Neutrophil (primary cell): ENCODE data around the gene SV2C.

Experiments used
- H3K27ac ChIP-seq: fragments of 200-600 bp; sonication (generic); 2 replicates; pipeline ENCODE4 v1.5.1; 2016; ENCODE audit warnings: mild to moderate bottlenecking, moderate library complexity
- H3K27me3 ChIP-seq: fragments of 200-600 bp; sonication (generic); 2 replicates; pipeline ENCODE4 v1.6.0; 2016; ENCODE audit warnings: mild to moderate bottlenecking
- H3K36me3 ChIP-seq: fragments of 200-600 bp; sonication (generic); 2 replicates; pipeline ENCODE4 v1.5.1; 2017
- H3K4me1 ChIP-seq, 2 experiments: fragments of 200-600 bp in 1 of 2; sonication (generic) in 1 of 2; 1 replicate in 1 of 2; 2 replicates in 1 of 2; pipeline versions ENCODE4 v1.5.1 to v1.6.1; 2013 to 2016; ENCODE audit warnings: low read depth in 1 of 2, low read length in 1 of 2, mild to moderate bottlenecking in 1 of 2, moderate library complexity in 1 of 2; ENCODE audit not compliant: control insufficient read depth in 1 of 2, insufficient read depth in 1 of 2
- H3K4me3 ChIP-seq, 2 experiments: fragments of 200-600 bp in 1 of 2; sonication (generic) in 1 of 2; 1 replicate in 1 of 2; 2 replicates in 1 of 2; pipeline ENCODE4 v1.5.1; 2013 to 2016; ENCODE audit warnings: low read depth in 1 of 2, low read length in 1 of 2, mild to moderate bottlenecking in 1 of 2, moderate library complexity in 1 of 2
- H3K9me3 ChIP-seq: fragments of 200-600 bp; sonication (generic); 2 replicates; pipeline ENCODE4 v1.5.1; 2016
- TF ChIP-seq, protein P1 (sequence below): fragments of 200-600 bp; sonication (generic); IDR thresholded peaks from 2 replicates; pipeline ENCODE4 v1.5.1; 2016; ENCODE audit warnings: antibody characterized with exemption

SV2C gene

DNA sequence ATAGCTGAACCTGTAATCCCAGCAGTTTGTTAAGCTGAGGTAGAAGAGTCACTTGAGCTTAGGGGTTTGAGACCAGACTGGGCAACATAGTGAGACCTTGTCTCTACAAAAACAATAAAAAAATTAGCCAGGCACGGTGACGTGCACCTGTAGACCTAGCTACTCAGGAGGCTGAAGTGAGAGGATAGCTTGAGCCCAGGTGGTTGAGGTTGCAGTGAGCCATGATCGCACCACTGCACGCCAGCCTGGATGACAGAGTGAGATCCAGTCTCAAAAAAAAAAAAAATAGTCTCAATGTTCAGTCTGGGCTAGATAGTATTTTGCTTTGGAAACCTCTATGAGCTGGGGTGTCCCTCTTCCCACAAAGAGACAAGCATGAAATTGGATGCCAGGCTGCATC lies 268.0 kb downstream of the SV2C start:
- Histone ChIP-seq H3K4me3 (no peak overlapping the region), H3K27ac (no peak overlapping the region), H3K36me3 (no peaks in the 10 kb centered on the region), H3K27me3 (no peaks in the 10 kb centered on the region), H3K4me1 (no peaks in the 10 kb centered on the region), H3K9me3 (no peaks in the 10 kb centered on the region)
- TF ChIP-seq, protein P1, sequence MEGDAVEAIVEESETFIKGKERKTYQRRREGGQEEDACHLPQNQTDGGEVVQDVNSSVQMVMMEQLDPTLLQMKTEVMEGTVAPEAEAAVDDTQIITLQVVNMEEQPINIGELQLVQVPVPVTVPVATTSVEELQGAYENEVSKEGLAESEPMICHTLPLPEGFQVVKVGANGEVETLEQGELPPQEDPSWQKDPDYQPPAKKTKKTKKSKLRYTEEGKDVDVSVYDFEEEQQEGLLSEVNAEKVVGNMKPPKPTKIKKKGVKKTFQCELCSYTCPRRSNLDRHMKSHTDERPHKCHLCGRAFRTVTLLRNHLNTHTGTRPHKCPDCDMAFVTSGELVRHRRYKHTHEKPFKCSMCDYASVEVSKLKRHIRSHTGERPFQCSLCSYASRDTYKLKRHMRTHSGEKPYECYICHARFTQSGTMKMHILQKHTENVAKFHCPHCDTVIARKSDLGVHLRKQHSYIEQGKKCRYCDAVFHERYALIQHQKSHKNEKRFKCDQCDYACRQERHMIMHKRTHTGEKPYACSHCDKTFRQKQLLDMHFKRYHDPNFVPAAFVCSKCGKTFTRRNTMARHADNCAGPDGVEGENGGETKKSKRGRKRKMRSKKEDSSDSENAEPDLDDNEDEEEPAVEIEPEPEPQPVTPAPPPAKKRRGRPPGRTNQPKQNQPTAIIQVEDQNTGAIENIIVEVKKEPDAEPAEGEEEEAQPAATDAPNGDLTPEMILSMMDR: no peak

DNA sequence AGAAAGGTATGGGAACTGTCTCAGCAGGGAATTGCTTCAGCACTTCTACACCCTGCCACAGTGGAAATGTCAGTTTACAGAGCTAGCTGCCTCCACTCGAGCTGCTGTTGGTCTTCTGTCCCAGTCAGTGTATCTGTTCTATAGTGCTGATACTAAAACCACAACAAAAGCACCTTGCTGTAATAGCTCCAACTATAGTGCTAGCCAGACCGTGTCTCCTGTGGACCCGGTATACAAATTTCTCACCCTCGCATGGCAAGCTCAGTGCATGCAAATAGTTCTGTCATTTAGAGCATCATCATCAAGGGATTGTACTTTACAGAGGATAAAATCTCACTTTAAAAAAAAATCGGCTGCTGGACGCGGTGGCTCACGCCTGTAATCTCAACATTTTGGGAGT lies 268.4 kb downstream of the SV2C start:
- Histone ChIP-seq H3K4me3 (no peak overlapping the region), H3K4me1 (no peaks in the 10 kb centered on the region), H3K27ac (no peak overlapping the region), H3K27me3 (no peaks in the 10 kb centered on the region), H3K36me3 (no peaks in the 10 kb centered on the region), H3K9me3 (no peaks in the 10 kb centered on the region)
- TF ChIP-seq, protein P1: no peak

DNA sequence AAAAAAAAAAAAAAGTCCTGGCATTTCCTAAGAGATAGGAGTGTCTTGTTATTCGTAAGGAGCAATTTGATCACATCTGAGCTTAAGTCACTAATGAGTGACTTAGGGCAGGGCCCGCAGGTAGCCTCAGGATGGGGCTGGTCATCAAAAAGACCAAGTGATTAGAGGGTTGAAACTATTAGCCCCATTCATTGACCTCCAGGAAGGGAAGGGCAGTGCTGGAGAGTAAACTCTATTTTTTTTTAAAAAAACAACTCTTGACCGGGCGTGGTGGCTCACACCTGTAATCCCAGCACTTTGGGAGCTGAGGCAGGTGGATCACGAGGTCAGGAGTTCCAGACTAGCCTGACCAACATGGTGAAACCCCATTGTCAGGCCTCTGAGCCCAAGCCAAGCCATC lies 273.7 kb downstream of the SV2C start:
- Histone ChIP-seq H3K4me3 (no peak overlapping the region), H3K27me3 (no peaks in the 10 kb centered on the region), H3K36me3 (no peaks in the 10 kb centered on the region), H3K9me3 (no peaks in the 10 kb centered on the region), H3K4me1 (peaks cover 4 to 11% of the 10 kb centered on the region in 2 experiments), H3K27ac (no peak overlapping the region)
- TF ChIP-seq, protein P1: no peak

DNA sequence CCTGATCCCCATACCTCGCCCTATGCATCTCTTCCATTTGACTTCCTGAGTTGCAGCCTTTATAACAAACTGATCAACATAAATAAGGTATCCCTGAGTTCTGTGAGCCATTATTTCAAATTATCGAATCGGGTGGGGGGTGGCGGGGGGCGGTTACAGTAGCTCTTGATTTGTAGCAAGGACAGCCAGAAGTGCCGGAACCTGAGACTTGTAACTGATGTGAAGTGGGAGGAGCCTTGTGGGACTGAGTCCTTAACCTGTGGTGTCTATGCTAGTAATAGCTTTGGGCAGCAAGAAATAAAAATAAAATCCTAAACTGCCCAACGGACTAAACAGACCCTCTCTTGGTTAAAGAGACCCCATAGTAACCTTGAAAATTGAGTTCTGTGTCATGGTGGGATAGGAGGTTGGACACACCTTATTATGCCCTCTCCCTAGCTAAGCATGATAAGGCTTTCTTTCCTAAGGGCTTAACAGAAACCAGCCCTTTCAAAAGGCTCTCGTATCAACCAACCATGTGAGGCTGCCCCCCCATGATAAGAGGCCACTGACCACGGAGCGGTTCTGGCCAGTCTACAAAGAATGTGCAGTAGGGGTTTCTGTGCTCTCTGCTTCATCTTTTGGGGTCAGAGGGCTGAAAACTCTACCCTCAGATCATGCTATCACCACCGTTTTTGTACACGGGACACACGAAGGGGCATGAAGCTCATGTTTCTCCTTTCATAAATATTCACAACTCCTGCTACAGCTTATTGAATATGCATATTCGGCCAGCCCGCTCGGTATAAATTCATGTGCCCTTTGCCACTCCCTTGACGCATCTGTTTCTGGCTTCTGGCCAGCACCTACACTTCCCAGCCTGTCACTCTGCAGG lies 280.4 kb downstream of the SV2C start:
- peaks cover 9 to 23% of the 10 kb centered on the region in 2 experiments for H3K4me1 ChIP-seq
- TF ChIP-seq, protein P1: no peak
- H3K27me3 ChIP-seq: no peaks in the 10 kb centered on the region
- no peaks in the 10 kb centered on the region for H3K9me3 ChIP-seq
- no peak overlapping the region for H3K4me3 ChIP-seq
- H3K27ac ChIP-seq: no peak overlapping the region
- H3K36me3 ChIP-seq: no peaks in the 10 kb centered on the region

DNA sequence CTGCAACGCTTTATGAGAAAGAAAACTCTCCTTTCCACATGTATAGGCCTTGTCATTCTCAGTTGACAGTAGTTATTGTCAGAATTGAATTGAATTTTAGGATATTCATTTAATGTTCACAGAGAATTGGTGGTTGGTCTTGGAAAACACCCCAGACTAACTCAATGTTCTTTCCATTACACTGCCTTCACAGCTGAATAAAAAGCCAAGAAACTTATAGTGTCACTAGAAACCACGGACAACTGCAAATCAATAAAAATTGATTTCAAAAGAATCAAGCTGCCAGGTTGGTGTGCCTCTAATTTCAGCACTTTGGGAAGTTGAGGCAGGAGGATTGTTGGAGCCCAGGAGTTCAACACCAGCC lies 281.0 kb downstream of the SV2C start:
- TF ChIP-seq, protein P1: no peak
- Histone ChIP-seq H3K4me3 (no peak overlapping the region), H3K9me3 (no peaks in the 10 kb centered on the region), H3K36me3 (no peaks in the 10 kb centered on the region), H3K27me3 (no peaks in the 10 kb centered on the region), H3K27ac (no peak overlapping the region), H3K4me1 (peaks cover 9 to 23% of the 10 kb centered on the region in 2 experiments)
